ENCODE measurements around the gene MARCHF3. TPM values are rescaled to one million over a fixed set of nuclear protein-coding genes. Genes with fewer than 3 reads are reported as not detected.
"Not testable (repeated sequence)": the region's sequence is repeated elsewhere in the genome, so short reads cannot be mapped to it uniquely, and the experiment has no call there.

Gene MARCHF3
- total RNA-seq, 2 experiments from 2014 or later = 3.6 to 4.2 TPM

- no peak for DNase-seq
- intact Hi-C loops (cut with DNase I, micrococcal nuclease) = loop anchor here in 1 of 2 experiments (5.0 kb wide), 2 partner anchors 348 to 368 kb away; no protein-coding TSS in a partner anchor
- Mint-ChIP-seq H3K9me3 (ENCODE audit: low read depth) (no peaks in the 10 kb centered on the region), H3K4me1 (peaks cover 21% of the 10 kb centered on the region), H3K36me3 (ENCODE audit: low read depth) (no peaks in the 10 kb centered on the region), H3K27ac (no peak overlapping the region), H3K4me3 (no peak overlapping the region), H3K27me3 (no peaks in the 10 kb centered on the region)
- ChIA-PET POLR2A (interaction anchor here (0.5 kb wide), 1 partner anchor 12 kb away, joined by 3 read pairs; no protein-coding TSS in a partner anchor), CTCF (interaction anchor here (0.9 to 1.4 kb wide), 3 partner anchors 14 to 47 kb away, joined by 3 to 4 read pairs (median 3); no protein-coding TSS in a partner anchor)
- no peak for ATAC-seq
Measured at GRCh38 chr5:127025467-127025866, 4.9 kb downstream of the MARCHF3 start.

- no peaks in the 10 kb centered on the region for H3K36me3 Mint-ChIP-seq (ENCODE audit: low read depth)
- H3K4me1 Mint-ChIP-seq = peaks cover 24% of the 10 kb centered on the region
- H3K27ac Mint-ChIP-seq = no peak overlapping the region
- ChIA-PET CTCF (interaction anchor here (0.8 to 1.4 kb wide), 6 partner anchors 12 to 366 kb away, joined by 3 to 4 read pairs (median 4); no protein-coding TSS in a partner anchor), POLR2A (interaction anchor here (1.6 kb wide), 1 partner anchor 13 kb away, joined by 6 read pairs; no protein-coding TSS in a partner anchor)
- H3K9me3 Mint-ChIP-seq (ENCODE audit: low read depth) = no peaks in the 10 kb centered on the region
- ATAC-seq (no peak), DNase-seq (no peak)
- H3K27me3 Mint-ChIP-seq = no peaks in the 10 kb centered on the region
- intact Hi-C loops (cut with DNase I, micrococcal nuclease) = loop anchor here in 1 of 2 experiments (5.0 kb wide), 2 partner anchors 348 to 368 kb away; no protein-coding TSS in a partner anchor
- no peak overlapping the region for H3K4me3 Mint-ChIP-seq
Measured at GRCh38 chr5:127024821-127025220, 5.5 kb downstream of the MARCHF3 start.

GRCh38 chr5:127023552-127024191 is 6.7 kb downstream of the MARCHF3 start:
- CTCF ChIA-PET = interaction anchor here (0.8 to 1.3 kb wide), 4 partner anchors 11 to 293 kb away, joined by 3 to 4 read pairs (median 3); no protein-coding TSS in a partner anchor
- peak; percentile 7 for DNase-seq

GRCh38 chr5:127022846-127023245 is 7.5 kb downstream of the MARCHF3 start:
- ATAC-seq (no peak), DNase-seq (no peak)
- Mint-ChIP-seq H3K4me3 (no peak overlapping the region), H3K36me3 (ENCODE audit: low read depth) (no peaks in the 10 kb centered on the region), H3K9me3 (ENCODE audit: low read depth) (no peaks in the 10 kb centered on the region), H3K4me1 (peaks cover 17% of the 10 kb centered on the region), H3K27me3 (no peaks in the 10 kb centered on the region), H3K27ac (no peak overlapping the region)
- intact Hi-C loops (cut with DNase I, micrococcal nuclease) = no loop called here
- POLR2A ChIA-PET = no interaction called here
- CTCF ChIA-PET = interaction anchor here (0.6 kb wide), 1 partner anchor 73 kb away, joined by 3 read pairs; no protein-coding TSS in a partner anchor

More at GRCh38 chr5:127023552-127024191, 6.7 kb downstream of the MARCHF3 start:
- intact Hi-C loops (cut with DNase I, micrococcal nuclease); H3K27ac Mint-ChIP-seq; H3K36me3 Mint-ChIP-seq (ENCODE audit: low read depth); H3K4me3 Mint-ChIP-seq; H3K27me3 Mint-ChIP-seq; H3K9me3 Mint-ChIP-seq (ENCODE audit: low read depth): not testable (repeated sequence)
- POLR2A ChIA-PET = interaction anchor here (1.6 kb wide), 1 partner anchor 12 kb away, joined by 6 read pairs; no protein-coding TSS in a partner anchor
- peak; percentile 79 for ATAC-seq
- H3K4me1 Mint-ChIP-seq = peaks cover 19% of the 10 kb centered on the region

GRCh38 chr5:127019928-127020327 is 10.4 kb downstream of the MARCHF3 start:
- Mint-ChIP-seq H3K27me3 (no peaks in the 10 kb centered on the region), H3K4me1 (peaks cover 13% of the 10 kb centered on the region), H3K36me3 (ENCODE audit: low read depth) (no peaks in the 10 kb centered on the region), H3K4me3 (no peak overlapping the region), H3K27ac (no peak overlapping the region), H3K9me3 (ENCODE audit: low read depth) (no peaks in the 10 kb centered on the region)
- intact Hi-C loops (cut with DNase I, micrococcal nuclease) = no loop called here
- ChIA-PET CTCF (interaction anchor here (0.7 kb wide), 1 partner anchor 53 kb away, joined by 3 read pairs; no protein-coding TSS in a partner anchor), POLR2A (no interaction called here)
- no peak for DNase-seq
- peak; percentile 44 for ATAC-seq

GRCh38 chr5:127016722-127017121 is 13.6 kb downstream of the MARCHF3 start:
- intact Hi-C loops (cut with DNase I, micrococcal nuclease); H3K27me3 Mint-ChIP-seq: not testable (repeated sequence)

GRCh38 chr5:127015716-127016115 is 14.6 kb downstream of the MARCHF3 start:
- no peaks in the 10 kb centered on the region for H3K36me3 Mint-ChIP-seq (ENCODE audit: low read depth)
- H3K27ac Mint-ChIP-seq = no peak overlapping the region
- H3K4me3 Mint-ChIP-seq = no peak overlapping the region
- H3K4me1 Mint-ChIP-seq = peaks cover 40% of the 10 kb centered on the region
- H3K27me3 Mint-ChIP-seq = no peaks in the 10 kb centered on the region
- ChIA-PET POLR2A (no interaction called here), CTCF (interaction anchor here (1.4 to 1.8 kb wide), 2 partner anchors 13 to 57 kb away, joined by 6 to 7 read pairs; no protein-coding TSS in a partner anchor)
- ATAC-seq = no peak
- no peaks in the 10 kb centered on the region for H3K9me3 Mint-ChIP-seq (ENCODE audit: low read depth)
- intact Hi-C loops (cut with DNase I, micrococcal nuclease) = no loop called here
- DNase-seq = no peak

More at GRCh38 chr5:127016722-127017121, 13.6 kb downstream of the MARCHF3 start:
- CTCF ChIA-PET = interaction anchor here (1.2 kb wide), 1 partner anchor 12 kb away, joined by 5 read pairs; no protein-coding TSS in a partner anchor
- H3K36me3 Mint-ChIP-seq (ENCODE audit: low read depth); POLR2A ChIA-PET; ATAC-seq; H3K27ac Mint-ChIP-seq; DNase-seq; H3K4me3 Mint-ChIP-seq; H3K9me3 Mint-ChIP-seq (ENCODE audit: low read depth): not testable (repeated sequence)
- H3K4me1 Mint-ChIP-seq = peaks cover 33% of the 10 kb centered on the region

- no peaks in the 10 kb centered on the region for H3K36me3 Mint-ChIP-seq (ENCODE audit: low read depth)
- DNase-seq (no peak), ATAC-seq (no peak)
- no peak overlapping the region for H3K27ac Mint-ChIP-seq
- intact Hi-C loops (cut with DNase I, micrococcal nuclease) = no loop called here
- no peaks in the 10 kb centered on the region for H3K27me3 Mint-ChIP-seq
- ChIA-PET POLR2A (no interaction called here), CTCF (interaction anchor here (0.6 to 1.8 kb wide), 4 partner anchors 14 to 685 kb away, joined by 3 to 7 read pairs (median 4); no protein-coding TSS in a partner anchor)
- peaks cover 42% of the 10 kb centered on the region for H3K4me1 Mint-ChIP-seq
- no peaks in the 10 kb centered on the region for H3K9me3 Mint-ChIP-seq (ENCODE audit: low read depth)
- H3K4me3 Mint-ChIP-seq = no peak overlapping the region
Measured at GRCh38 chr5:127014573-127014972, 15.8 kb downstream of the MARCHF3 start.

GRCh38 chr5:127013407-127013806 is 17.0 kb downstream of the MARCHF3 start:
- intact Hi-C loops (cut with DNase I, micrococcal nuclease) = loop anchor here (2.0 kb wide), 1 partner anchor 25 kb away; no protein-coding TSS in a partner anchor
- CTCF ChIA-PET = interaction anchor here (1.5 kb wide), 1 partner anchor 11 kb away, joined by 3 read pairs; no protein-coding TSS in a partner anchor
- peaks cover 44% of the 10 kb centered on the region for H3K4me1 Mint-ChIP-seq
- H3K27me3 Mint-ChIP-seq = no peaks in the 10 kb centered on the region
- no peak for DNase-seq
- no peaks in the 10 kb centered on the region for H3K36me3 Mint-ChIP-seq (ENCODE audit: low read depth)
- no peaks in the 10 kb centered on the region for H3K9me3 Mint-ChIP-seq (ENCODE audit: low read depth)
- POLR2A ChIA-PET = interaction anchor here (0.6 to 0.7 kb wide), 2 partner anchors 12 to 66 kb away, joined by 3 read pairs; no protein-coding TSS in a partner anchor
- H3K4me3 Mint-ChIP-seq = no peak overlapping the region
- ATAC-seq = no peak
- H3K27ac Mint-ChIP-seq = no peak overlapping the region

- no peaks in the 10 kb centered on the region for H3K9me3 Mint-ChIP-seq (ENCODE audit: low read depth)
- CTCF ChIA-PET = interaction anchor here (0.6 to 1.5 kb wide), 2 partner anchors 11 to 19 kb away, joined by 3 read pairs; no protein-coding TSS in a partner anchor
- H3K4me1 Mint-ChIP-seq = peaks cover 44% of the 10 kb centered on the region
- no peaks in the 10 kb centered on the region for H3K36me3 Mint-ChIP-seq (ENCODE audit: low read depth)
- POLR2A ChIA-PET = interaction anchor here (0.6 kb wide), 1 partner anchor 67 kb away, joined by 3 read pairs; no protein-coding TSS in a partner anchor
- no peak overlapping the region for H3K27ac Mint-ChIP-seq
- ATAC-seq (no peak), DNase-seq (no peak)
- intact Hi-C loops (cut with DNase I, micrococcal nuclease) = loop anchor here (2.0 kb wide), 1 partner anchor 24 kb away; no protein-coding TSS in a partner anchor
- no peaks in the 10 kb centered on the region for H3K27me3 Mint-ChIP-seq
- no peak overlapping the region for H3K4me3 Mint-ChIP-seq
Measured at GRCh38 chr5:127012916-127013315, 17.4 kb downstream of the MARCHF3 start.

- intact Hi-C loops (cut with DNase I, micrococcal nuclease) = loop anchor here (2.0 kb wide), 1 partner anchor 23 kb away; no protein-coding TSS in a partner anchor
- POLR2A ChIA-PET = interaction anchor here (1.3 kb wide), 1 partner anchor 12 kb away, joined by 6 read pairs; no protein-coding TSS in a partner anchor
- Mint-ChIP-seq H3K27ac (no peak overlapping the region), H3K36me3 (ENCODE audit: low read depth) (no peaks in the 10 kb centered on the region), H3K27me3 (no peaks in the 10 kb centered on the region), H3K9me3 (ENCODE audit: low read depth) (no peaks in the 10 kb centered on the region), H3K4me1 (peaks cover 44% of the 10 kb centered on the region), H3K4me3 (no peak overlapping the region)
- ATAC-seq (peak; percentile 88), DNase-seq (no peak)
- CTCF ChIA-PET = interaction anchor here (0.6 to 1.5 kb wide), 5 partner anchors 12 to 78 kb away, joined by 3 to 5 read pairs (median 3); partner anchors contain the start of gene MARCHF3
Measured at GRCh38 chr5:127011961-127012644, 18.3 kb downstream of the MARCHF3 start.

Data from activated CD4-positive, alpha-beta T cell treated with anti-CD3 and anti-CD28 coated beads for 36 hours (primary cell).